GM19452 (cell line): ENCODE results near the gene RAB3A.
A peak's percentile ranks its signal among the peaks of the same experiment; 100 is the strongest.

Source experiments
- ATAC-seq: cut with Tn5 transposase; IDR thresholded peaks from one replicate; pipeline ENCODE4 v1.9.1; 2021; ENCODE audit not compliant: unreplicated experiment

Gene RAB3A, protein sequence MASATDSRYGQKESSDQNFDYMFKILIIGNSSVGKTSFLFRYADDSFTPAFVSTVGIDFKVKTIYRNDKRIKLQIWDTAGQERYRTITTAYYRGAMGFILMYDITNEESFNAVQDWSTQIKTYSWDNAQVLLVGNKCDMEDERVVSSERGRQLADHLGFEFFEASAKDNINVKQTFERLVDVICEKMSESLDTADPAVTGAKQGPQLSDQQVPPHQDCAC

DNA sequence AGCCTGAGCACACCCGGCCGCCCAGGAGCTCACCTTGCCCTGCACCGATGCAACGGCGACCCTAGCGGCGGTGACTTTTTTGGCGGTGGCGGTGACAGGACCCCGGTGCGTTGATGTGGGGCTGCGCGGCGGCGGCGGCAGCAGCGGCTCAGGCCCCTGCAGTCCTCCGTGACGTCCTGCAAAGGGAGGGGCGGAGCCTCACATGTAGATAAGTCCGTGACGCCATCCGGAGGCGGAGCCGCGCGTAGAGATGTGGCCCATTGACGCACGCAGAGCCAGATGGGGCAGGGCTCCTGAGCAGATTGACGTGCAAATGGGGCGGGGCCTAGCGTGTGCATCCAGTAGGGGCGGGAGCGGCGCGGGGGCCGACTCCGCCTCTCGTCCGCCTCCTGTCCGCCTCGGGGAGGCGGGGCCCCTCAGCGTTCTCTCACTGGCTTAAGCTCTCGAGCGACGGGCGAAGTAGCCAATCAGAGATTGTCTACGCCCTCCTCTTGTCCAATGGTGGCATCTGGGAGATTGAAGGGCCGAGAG lies at the start of gene RAB3A:
Gene RAB3A (minus strand): TSS at position 180 of the 531 bp plus-strand sequence. CDS start 1,302 bp downstream, outside the sequence.
- ATAC-seq = peak; percentile 92

DNA sequence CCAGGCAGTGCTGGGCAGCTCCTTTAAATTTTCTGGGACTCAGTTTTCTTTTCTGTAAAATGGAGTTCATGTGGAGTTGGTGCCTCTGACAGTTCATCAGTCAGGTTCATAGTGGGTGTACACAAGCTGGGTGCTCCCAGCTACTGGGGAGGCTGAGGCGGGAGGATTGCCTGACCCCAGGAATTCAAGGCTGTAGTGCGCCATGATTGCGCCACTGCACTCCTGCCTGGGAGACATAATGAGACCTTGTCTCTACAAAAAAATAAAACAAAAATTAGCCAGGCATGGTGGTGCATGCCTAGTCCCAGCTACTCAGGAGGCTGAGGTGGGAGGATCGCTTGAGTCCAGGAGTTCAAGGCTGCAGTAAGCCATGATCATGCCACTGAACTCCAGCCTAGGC lies 49.3 kb upstream of the RAB3A start:
- ATAC-seq = no peak

DNA sequence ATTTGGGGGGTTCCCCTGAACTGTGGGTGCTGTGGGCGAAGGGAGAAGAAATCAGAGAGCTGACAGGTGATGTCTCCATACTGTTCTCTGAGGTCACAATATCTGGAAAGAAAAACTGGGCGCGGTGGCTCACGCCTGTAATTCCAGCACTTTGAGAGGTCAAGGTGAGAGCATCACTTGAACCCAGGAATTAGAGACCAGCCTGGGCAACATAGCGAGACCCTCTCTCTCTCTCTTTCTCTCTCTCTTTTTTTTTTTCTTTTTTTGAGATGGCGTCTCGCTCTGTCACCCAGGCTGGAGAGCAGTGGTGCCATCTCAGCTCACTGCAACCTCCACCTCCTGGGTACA lies 48.5 kb upstream of the RAB3A start:
- ATAC-seq = no peak

DNA sequence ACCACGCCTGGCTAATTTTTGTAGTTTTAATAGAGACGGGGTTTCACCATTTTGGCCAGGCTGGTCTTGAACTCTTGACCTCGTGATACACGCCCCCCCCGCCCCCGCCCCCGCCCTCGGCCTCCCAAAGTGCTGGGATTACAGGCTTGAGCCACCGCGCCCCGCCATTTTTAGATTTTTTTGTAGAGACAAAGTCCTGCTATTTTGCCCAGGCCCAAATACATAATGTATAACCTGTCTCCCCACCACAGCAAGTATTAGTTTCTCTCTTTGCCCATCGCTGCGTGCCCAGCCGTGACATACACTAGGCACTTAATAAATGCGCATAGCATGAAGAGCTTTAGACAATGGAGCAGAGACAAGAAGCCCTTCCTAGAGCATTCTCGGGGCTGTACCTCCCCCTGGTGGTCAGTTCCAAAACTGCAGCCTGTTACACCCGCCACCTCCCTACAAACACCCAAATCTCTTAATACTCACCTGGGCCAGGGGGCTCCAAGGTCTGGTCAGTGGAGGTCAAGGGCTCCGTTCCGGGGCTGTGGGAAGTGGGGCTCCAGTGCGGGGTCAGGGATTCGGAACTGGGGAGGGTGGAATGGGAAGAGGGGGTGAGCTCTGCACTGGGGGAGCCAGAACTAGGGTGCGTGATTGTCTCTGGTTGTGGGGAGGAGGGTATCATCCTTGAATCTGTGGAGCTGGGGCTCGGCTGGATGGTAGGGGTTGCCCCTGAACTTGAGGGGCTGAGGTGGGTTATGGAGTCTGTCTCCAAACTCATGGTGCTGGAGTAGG lies 47.9 kb upstream of the RAB3A start:
- ATAC-seq = no peak

DNA sequence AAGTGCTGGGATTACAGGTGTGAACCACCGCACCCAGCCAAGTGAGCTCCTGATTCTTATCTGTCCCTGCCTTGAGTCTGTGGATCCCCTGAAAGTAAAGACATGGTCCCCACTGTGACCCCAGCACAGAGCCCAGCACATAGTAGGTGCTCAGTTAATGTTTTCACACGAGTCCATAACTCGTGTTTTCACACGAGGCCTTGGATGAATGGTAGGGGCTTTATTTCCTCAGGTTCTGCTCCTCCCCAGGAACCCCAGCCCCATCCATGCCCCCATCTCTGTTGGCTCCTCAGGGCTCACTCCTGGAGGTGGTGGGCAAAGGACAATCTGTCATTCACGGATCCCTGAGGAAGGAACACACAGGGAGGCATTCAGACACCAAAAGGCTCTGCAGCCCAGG lies 46.0 kb upstream of the RAB3A start:
- no peak for ATAC-seq

DNA sequence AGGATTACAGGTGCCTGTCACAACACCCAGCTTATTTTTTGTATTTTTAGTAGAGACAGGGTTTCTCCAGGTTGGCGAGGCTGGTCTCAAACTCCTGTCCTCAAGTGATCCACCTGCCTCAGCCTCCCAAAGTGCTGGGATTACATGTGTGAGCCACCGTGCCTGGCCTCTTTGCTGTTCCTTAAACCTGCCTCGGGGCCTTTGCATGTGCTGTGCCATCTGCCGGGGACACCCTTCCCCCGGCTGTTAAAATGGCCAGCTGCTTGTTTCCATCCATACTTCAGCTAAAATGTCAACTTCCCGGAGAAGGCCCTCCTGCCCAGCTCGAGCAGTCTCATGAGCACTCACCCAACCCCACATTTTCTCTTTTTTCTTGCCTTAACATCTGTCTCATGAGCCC lies 41.5 kb upstream of the RAB3A start:
- ATAC-seq = no peak

DNA sequence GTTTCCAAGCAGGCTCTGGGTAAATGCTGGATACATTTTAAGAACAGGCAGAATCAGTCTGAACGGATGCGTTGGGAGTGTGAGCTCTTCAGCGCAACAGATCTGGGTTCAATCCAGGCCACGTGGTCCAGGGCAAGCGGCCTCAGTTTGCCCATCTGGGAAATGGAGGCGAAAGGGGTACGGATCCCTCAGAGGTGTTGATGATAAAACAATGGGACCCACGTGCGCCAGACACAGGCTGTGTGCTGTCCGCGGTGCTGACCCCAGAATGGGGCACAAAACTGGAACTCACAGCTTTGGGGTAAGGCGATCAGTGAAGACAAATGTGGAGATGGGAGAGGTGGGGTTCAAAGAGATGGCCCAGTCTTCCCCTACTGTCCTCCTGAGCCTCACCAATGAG lies 35.5 kb upstream of the RAB3A start:
- ATAC-seq = no peak

DNA sequence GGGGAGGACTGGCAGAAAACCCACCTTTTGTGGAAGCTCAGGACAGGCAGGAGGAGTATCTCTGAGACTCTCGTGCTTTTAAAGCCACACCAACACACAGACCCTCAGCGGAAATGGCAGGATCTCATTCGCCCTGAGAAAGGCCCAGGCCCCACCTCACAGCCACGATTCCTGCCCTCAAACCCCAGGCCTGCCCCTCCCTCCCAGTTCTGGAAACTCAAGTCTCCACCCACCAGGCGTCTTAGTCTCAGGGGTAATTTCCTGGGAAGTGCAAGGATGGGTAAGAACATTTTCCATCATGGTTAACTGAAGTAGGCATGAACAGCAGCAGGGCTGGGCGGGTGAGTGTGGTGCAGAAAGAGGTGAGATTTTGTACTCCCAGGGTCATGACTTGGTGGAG lies 30.4 kb upstream of the RAB3A start:
- no peak for ATAC-seq

DNA sequence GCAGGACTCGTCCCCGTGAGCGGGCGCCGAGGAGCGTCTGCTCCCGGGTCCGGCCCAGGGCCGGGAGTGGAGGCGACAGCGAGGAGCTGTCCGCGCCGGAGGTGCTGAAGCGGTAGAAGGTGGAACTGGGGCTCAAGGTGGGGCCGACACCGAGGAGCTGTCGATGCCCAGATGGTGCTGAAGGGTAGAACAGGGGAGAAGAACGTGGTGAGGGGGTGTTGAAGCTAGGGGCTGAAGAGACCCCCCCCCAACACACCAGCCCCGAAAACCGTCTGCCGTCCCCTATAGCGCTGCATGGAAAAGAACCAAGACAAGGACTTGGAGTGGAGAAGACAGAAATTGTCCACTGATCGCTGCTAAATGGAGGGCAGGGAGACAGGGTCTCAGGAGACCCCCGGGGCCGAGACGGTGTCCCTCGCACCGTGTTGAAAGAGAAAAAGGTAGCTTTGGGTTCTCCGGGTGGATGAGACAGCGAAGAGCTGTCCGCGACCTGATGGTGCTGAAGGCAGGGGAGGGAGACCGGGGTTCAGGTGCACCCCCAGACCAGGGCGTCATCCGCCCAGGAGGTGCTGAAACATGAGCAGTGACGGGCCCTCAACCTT lies 29.5 kb upstream of the RAB3A start:
- ATAC-seq = no peak

DNA sequence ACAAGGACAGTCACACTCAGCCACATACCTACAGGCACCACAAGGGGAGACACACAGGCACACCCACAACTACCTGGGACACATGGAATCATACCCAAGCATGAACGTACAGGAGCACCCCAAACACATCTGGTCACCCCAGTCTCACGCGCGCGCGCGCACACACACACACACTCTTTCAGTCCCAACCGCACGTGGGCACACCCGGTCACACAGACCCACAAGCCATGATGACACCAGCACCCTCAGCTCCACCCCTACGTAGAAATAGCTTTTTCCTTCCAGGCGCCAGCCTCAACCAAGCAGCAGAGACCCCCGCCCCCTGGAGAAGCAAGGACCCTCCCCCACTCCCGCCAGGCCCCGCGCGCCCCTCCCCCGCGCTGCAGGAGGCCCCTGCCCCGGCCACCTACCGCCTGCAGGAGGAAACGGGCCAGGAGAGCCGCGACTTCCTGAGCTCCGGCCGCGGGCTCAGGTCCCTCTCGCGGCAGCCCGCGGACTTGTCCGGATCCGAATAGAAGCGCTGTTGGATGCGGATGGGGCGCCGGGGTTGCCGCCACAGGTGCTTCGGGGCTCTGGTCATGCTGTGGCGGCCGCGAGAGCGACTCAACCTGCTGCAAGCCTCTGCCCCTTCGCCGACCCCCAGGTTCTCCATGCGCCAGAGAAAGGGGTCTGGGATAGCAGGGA lies 28.8 kb upstream of the RAB3A start:
- ATAC-seq = no peak

DNA sequence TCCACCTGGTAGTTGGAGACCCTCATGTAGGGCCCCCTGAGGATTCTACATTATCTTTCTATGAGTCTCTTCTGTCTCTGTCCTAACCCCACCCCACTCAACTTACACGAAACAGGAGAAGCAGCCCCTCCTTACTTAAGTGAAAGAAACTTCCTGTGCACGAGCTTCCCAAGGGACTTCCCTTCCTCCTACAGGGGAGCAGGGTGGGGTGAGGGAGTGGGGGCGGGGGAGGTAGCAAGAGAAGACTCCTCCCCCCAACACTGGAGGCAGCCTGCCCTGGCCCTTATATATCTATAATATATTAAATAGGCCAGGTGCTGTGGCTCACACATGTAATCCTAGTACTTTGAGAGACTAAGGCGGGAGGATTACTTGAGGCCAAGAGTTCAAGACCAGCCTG lies 27.9 kb upstream of the RAB3A start:
- no peak for ATAC-seq

DNA sequence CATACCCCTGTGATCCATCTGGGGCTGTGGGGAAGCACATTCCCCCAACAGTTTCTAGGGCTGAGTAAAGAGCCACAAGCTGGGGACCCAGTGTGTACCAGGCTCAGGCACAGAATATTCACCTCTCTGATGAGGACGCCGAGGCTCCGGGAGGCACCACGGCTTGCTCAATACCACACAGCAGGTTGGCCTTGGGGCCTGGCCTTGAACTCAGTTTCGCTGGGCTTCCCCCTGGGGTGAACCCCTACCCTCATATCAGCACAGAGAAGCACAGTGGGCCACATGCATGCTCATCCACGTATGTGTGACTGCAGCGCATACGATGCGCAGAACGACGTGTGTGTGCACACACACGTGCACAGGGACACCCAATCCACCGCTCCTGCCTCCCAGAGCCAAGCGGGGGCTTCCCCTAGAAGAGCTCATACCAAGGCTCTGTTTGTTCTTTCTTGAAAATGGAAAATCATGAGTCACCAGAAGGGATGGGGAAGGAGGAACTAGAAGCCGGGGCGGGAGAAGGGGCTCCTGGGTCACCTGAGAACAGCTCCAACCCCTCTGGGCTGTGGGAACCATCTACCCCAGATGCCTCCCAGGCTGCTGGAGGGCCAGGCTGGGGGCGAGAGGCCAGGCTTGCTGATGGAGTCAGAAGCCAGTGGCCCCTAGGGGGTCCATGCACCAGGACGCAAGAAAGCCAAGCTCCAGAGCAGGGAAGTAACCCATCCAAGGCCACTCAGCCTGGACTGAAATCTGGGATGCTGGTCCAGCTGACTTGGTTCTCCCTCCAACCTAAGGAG lies 27.3 kb upstream of the RAB3A start:
- no peak for ATAC-seq

DNA sequence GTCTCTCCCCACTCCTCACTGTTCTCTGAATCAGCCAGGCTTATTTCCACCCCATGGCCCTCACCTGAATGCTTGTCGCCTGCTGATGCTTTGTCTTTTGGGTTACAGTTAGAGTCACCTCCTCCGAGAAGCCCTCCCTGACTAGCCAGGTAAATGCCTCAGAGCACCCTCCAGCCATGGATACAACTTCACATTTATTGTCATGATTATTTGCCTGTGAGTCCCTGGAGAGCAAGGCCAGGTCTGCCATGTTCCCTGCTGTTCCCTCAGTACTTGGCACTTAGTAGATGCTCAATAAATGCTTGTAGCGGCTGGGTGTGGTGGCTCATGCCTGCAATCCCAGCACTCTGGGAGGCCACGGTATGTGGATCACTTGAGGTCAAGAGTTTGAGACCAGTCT lies 26.1 kb upstream of the RAB3A start:
- ATAC-seq = no peak

DNA sequence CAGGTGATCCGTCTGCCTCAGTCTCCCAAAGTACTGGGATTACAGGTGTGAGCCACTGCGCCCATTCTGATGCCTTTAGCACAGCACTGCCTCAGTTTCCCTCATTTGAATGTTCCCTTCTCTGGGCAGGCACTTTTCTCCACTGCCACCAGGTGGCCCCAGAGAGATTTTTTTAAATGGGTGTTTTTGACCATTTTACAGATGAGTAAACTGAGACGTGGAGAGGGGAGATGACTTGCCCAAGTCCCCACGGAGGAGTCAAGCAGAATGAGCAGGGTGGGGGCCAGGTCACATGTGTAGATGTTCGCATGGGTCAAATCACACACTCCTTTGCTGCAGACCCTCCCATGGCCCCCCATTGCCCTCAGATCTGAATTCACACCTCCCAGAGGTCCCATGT lies 25.6 kb upstream of the RAB3A start:
- ATAC-seq = no peak

DNA sequence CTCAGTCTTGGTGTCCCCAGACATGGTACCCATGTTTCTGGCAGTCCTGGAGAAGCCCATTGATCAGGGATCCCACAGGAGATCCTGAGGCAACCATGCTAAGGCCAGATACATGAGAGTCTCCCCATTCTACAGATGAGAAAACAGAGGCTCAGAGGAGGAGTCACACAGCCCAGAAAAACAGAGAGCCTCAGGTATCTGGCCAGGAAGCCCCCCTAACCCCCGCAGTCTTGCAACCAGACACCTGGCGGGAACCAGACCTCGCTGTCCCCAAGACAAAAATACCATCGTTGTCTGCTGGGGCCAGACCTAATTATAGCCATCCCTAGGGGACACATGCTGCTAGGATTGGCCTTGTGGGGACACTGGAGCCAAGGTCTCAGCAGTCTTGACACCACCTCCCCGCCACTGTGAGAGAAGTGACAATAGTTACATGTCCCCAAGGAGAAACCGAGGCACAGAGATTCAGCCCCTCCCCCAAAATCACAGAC lies 24.0 kb upstream of the RAB3A start:
- ATAC-seq = no peak

DNA sequence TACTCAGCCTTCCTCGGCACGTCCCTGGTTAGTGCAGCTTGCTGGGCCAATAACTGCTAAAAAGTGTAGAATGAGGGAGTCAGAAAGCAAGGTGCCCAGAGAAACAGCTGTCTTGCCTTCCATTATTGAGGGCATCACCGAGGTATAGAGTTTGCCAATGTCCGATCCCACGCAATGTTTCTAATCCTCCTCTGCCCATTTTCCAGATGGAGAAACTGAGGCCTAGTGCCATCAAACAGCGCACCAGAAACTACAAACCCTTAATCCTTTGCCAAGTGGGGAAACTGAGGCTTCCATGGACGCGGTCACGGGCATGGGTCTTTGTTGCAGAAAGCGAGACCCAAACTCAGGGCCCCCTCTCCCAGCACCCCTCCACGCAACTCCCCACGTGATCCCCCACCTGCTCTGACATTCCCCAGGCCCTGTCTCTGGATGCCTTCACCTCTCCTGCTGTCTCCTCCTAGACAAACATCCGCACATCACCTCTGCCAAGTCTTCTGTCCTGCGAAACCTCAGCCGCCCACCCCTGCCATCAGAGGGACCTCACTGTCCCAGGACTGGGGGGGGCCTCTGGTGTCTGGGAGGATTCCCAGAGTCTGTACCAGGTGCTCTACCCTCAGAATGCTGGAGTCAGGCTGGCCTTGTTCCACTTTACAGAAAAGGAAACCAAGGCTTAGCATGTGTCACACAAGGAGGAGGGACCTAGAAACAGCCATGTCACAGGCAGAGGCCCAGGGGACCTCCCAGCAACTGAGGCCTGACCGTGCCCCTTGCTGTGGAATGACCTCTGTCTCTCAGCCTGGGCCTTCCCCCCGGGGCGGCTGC lies 23.3 kb upstream of the RAB3A start:
- no peak for ATAC-seq

DNA sequence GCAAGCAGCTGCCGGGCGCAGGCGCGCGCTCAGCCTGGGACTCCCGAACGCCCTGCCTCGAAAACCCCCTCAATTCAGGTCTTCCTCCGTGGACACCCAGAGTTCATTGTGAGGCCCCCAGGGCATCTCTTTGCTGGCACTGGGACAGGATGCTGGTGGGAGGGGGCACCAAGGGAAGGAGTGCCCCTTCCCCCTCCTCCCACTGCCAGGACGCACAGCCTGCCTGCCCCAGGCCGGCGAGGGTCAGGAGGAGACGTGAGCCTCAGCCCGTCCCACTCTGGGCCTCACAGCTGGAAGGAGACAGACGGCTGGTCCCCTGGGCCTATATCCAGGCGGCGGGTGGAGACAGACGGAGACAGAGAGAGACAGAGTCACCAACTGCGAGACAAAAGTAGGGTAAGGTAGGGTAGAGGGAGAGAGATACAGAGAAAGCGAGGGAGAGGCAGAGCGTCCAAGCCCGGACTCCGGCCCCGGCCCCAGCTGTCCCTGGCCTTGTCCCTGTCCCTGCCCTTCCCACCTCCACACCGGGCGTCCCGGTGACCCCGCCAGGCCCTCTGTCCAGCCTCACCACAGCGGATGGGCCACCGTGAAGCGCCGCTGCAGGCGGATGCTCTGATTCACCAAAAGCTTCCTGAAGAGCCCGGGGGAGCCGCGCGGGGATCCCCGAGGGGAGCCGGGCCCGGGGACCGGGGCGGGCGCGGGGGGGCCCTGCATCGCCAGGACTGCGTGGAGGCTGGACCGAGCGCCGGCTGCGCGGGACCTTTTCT lies 22.0 kb upstream of the RAB3A start, which contains the start of gene PDE4C:
Gene PDE4C (minus strand): TSS at position 737 of the 767 bp plus-strand sequence. CDS start 23 bp downstream, at position 714.
- no peak for ATAC-seq

DNA sequence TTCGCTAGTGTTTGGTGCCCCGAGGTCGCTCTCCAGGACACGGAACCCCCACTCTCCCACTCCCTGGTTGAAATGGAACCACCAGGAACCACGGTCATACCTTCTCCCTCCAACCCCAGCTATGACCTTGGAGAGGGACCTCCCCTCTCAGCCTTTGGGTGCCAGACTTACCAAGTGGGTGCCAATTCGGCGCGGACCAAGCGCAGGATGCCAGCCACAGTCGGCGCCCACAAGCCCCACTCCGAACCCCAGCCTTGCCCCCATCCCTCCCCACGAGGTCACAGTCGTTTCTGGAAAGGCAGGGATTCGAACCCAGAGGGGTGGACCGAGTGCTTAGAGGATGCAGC lies 21.5 kb upstream of the RAB3A start:
- no peak for ATAC-seq
